HEK293T (cell line): Measurements from ENCODE around the gene TMC8.

Experiments used
- CTCF ChIA-PET: fragments of 350-600 bp; formaldehyde crosslinking; extraction: SDS; loops from one replicate; lab custom pipeline; 2021; ENCODE audit warnings: antibody characterized with exemption, inconsistent platforms; lab: Yijun Ruan, JAX
- POLR2A ChIA-PET: fragments of 350-600 bp; formaldehyde crosslinking; extraction: SDS; loops from one replicate; lab custom pipeline; 2020; ENCODE audit warnings: antibody characterized with exemption, inconsistent platforms; lab: Yijun Ruan, JAX
- DNase-seq: peaks from one replicate; pipeline ENCODE4 v3.0.0; 2012; ENCODE audit warnings: mixed read lengths; ENCODE audit errors: extremely low spot score
- ARNT ChIP-seq: fragments of 450-650 bp; IDR thresholded peaks from 2 replicates; pipeline ENCODE4 v1.6.1; 2017; ENCODE audit warnings: mild to moderate bottlenecking
- BHLHE40 ChIP-seq: fragments of 450-650 bp; IDR thresholded peaks from 2 replicates; pipeline ENCODE4 v1.6.1; 2016; ENCODE audit warnings: mild to moderate bottlenecking, moderate library complexity, borderline replicate concordance
- CTBP1 ChIP-seq: fragments of 450-650 bp; IDR thresholded peaks from 2 replicates; pipeline ENCODE4 v1.6.1; 2016; ENCODE audit warnings: borderline replicate concordance
- ELF4 ChIP-seq: fragments of 450-650 bp; IDR thresholded peaks from 2 replicates; pipeline ENCODE4 v1.6.1; 2017; ENCODE audit warnings: antibody characterized with exemption
- FOXA1 ChIP-seq: fragments of 450-650 bp; IDR thresholded peaks from 2 replicates; pipeline ENCODE4 v1.6.1; 2016; ENCODE audit warnings: mild to moderate bottlenecking
- FOXK2 ChIP-seq: fragments of 450-650 bp; IDR thresholded peaks from 2 replicates; pipeline ENCODE4 v1.6.1; 2016; ENCODE audit warnings: mild to moderate bottlenecking
- FOXM1 ChIP-seq: fragments of 450-650 bp; IDR thresholded peaks from 2 replicates; pipeline ENCODE4 v1.6.1; 2017; ENCODE audit warnings: mild to moderate bottlenecking, borderline replicate concordance
- HDGF ChIP-seq: fragments of 450-650 bp; IDR thresholded peaks from 2 replicates; pipeline ENCODE4 v1.6.1; 2017; ENCODE audit warnings: antibody characterized with exemption, borderline replicate concordance
- L3MBTL2 ChIP-seq: fragments of 450-650 bp; conservative IDR thresholded peaks from 2 replicates; pipeline ENCODE4 v1.6.1; 2016; ENCODE audit warnings: mild to moderate bottlenecking
- LEF1 ChIP-seq: fragments of 450-650 bp; IDR thresholded peaks from 2 replicates; pipeline ENCODE4 v1.6.1; 2017; ENCODE audit warnings: mild to moderate bottlenecking, borderline replicate concordance
- NFRKB ChIP-seq: fragments of 450-650 bp; IDR thresholded peaks from 2 replicates; pipeline ENCODE4 v1.6.1; 2016; ENCODE audit warnings: mild to moderate bottlenecking, moderate library complexity
- SP1 ChIP-seq: fragments of 450-650 bp; IDR thresholded peaks from 2 replicates; pipeline ENCODE4 v1.6.1; 2017
- SUZ12 ChIP-seq: fragments of 450-650 bp; IDR thresholded peaks from 2 replicates; pipeline ENCODE4 v1.6.1; 2016; ENCODE audit warnings: mild to moderate bottlenecking
- TARDBP ChIP-seq: fragments of 450-650 bp; IDR thresholded peaks from 2 replicates; pipeline ENCODE4 v1.6.1; 2016
- ZNF384 ChIP-seq: fragments of 450-650 bp; IDR thresholded peaks from 2 replicates; pipeline ENCODE4 v1.6.1; 2016
- TF ChIP-seq, protein P1 (sequence below): fragments of 450-650 bp; IDR thresholded peaks from 2 replicates; pipeline ENCODE4 v1.6.1; 2016

TMC8 gene

DNA sequence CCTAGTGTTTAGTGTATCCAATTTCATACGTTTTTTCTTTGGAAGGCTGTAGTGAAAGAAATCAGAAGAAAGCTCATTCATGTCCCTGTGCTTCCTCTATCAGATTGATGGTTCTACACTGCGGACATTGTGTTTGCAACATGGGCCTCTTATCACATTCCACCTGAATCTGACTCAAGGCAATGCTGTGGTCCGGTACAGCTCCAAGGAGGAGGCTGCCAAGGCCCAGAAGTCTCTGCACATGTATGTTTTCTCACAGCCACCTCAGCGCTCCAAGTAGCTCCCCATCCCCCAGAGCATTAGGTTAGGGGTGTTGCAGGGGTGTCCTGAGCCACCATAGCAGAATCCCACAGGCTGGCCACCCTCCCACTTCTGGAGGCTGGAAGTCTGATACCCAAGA lies 27.3 kb upstream of the TMC8 start:
- ChIA-PET CTCF (interaction anchor here (1.0 kb wide), 1 partner anchor 14 kb away, joined by 3 read pairs; no protein-coding TSS in a partner anchor), POLR2A (no interaction called here)
- TF ChIP-seq LEF1: no peak
- no peak for TF ChIP-seq SUZ12
- no peak for TF ChIP-seq CTBP1
- TF ChIP-seq, protein P1, sequence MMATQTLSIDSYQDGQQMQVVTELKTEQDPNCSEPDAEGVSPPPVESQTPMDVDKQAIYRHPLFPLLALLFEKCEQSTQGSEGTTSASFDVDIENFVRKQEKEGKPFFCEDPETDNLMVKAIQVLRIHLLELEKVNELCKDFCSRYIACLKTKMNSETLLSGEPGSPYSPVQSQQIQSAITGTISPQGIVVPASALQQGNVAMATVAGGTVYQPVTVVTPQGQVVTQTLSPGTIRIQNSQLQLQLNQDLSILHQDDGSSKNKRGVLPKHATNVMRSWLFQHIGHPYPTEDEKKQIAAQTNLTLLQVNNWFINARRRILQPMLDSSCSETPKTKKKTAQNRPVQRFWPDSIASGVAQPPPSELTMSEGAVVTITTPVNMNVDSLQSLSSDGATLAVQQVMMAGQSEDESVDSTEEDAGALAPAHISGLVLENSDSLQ: no peak
- TF ChIP-seq FOXA1: no peak
- no peak for TF ChIP-seq NFRKB
- TF ChIP-seq FOXK2: no peak
- no peak for TF ChIP-seq FOXM1
- TF ChIP-seq SP1: no peak
- no peak for TF ChIP-seq ZNF384
- TF ChIP-seq L3MBTL2: no peak
- no peak for TF ChIP-seq HDGF
- no peak for TF ChIP-seq BHLHE40
- no peak for TF ChIP-seq ELF4
- TF ChIP-seq ARNT: no peak
- no peak for TF ChIP-seq TARDBP
- no peak for DNase-seq

DNA sequence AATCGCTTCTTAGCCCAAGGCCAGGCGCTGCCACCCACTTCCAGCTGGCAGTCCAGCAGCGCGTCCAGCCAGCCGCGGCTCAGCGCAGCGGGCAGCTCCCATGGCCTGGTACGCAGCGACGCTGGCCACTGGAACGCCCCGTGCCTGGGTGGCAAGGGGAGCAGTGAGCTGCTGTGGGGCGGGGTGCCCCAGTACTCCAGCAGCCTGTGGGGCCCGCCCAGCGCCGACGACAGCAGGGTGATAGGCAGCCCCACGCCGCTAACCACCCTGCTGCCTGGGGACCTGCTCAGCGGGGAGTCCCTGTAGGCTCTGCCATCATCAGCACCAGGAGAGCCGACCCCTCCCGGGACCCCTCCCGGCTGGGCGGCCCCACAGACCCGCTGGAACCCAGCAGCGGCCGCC lies 26.0 kb upstream of the TMC8 start:
- ChIA-PET CTCF (no interaction called here), POLR2A (no interaction called here)
- DNase-seq: no peak
- TF ChIP-seq, protein P1: no peak
- TF ChIP-seq NFRKB (no peak), ZNF384 (no peak), ARNT (no peak), CTBP1 (no peak), FOXM1 (no peak), BHLHE40 (no peak), HDGF (no peak), SP1 (no peak), L3MBTL2 (no peak), FOXK2 (no peak), FOXA1 (no peak), TARDBP (no peak), SUZ12 (no peak)

DNA sequence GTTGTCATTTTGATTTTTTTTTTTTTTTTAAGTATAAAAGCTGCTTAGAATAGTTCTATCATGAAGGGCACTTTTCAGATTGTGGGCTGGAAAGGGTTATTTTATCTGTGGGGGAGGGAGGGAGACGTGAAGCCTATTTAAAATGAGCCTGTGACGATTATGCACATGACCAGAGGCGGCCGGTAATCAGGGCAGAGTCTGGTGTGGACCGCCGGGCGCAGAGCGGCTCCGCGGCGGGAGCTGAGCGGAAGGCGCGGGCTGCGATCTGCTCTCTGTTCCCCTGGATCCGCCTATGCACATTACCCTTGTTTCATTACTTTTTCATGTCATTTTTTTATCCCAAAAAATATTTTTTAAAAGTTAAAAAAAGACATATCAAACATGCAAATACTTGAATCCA lies 25.5 kb upstream of the TMC8 start:
- no peak for DNase-seq
- TF ChIP-seq SUZ12 (no peak), L3MBTL2 (no peak), ARNT (no peak), FOXM1 (no peak), TARDBP (no peak), NFRKB (no peak), FOXA1 (no peak), SP1 (no peak), BHLHE40 (no peak), ZNF384 (no peak), HDGF (no peak), LEF1 (no peak), FOXK2 (no peak), ELF4 (no peak), CTBP1 (no peak)
- TF ChIP-seq, protein P1: no peak
- POLR2A ChIA-PET: no interaction called here
- CTCF ChIA-PET: no interaction called here

DNA sequence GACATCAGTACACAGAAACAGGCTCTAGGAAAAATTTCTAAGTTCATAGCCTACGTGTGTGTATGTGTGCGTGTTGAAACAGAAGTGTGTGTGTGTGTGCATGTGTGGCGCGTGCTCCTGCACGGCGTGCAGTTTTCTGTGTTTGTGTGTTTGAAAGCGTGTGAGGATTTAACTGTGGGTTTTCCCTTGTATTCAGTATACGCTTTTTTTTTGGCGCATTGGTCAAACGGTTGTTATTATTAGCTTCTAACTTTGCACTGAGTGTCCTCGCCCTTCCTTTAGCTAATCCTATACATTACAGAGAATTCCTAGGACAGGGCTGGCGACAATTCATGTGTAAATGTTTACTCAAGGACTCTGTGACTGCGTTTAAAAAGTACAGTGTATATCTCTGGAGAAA lies 25.0 kb upstream of the TMC8 start:
- TF ChIP-seq FOXK2 (no peak), HDGF (no peak), ZNF384 (no peak), CTBP1 (no peak), ARNT (no peak), BHLHE40 (no peak), FOXA1 (no peak), NFRKB (no peak), SP1 (no peak), L3MBTL2 (no peak)
- ChIA-PET CTCF (no interaction called here), POLR2A (no interaction called here)
- DNase-seq: no peak

DNA sequence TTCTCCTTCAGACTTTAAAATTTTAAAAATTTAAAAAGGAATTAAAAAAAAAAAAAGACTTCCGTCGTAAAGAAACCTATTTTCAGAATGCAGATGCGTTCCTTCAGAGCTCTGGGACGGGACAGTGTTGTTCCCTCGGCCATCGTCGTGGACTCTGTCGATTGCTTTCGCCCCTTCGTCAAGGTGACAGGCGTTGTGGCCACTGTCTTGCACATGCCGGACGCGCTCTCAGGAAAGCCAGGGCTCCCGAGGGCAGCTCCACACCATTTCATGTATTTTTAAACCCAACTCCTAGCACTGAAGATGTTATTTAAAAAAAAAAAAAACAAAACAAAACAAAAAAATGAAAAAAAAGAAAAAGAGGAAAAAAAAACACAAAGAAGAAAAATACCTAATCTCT lies 24.4 kb upstream of the TMC8 start:
- TF ChIP-seq ELF4 (no peak), TARDBP (no peak), FOXM1 (no peak), SUZ12 (no peak)
- TF ChIP-seq, protein P1: no peak
- CTCF ChIA-PET: interaction anchor here (0.6 kb wide), 2 partner anchors 10 to 112 kb away, joined by 3 read pairs; no protein-coding TSS in a partner anchor
- DNase-seq: no peak
- POLR2A ChIA-PET: no interaction called here

DNA sequence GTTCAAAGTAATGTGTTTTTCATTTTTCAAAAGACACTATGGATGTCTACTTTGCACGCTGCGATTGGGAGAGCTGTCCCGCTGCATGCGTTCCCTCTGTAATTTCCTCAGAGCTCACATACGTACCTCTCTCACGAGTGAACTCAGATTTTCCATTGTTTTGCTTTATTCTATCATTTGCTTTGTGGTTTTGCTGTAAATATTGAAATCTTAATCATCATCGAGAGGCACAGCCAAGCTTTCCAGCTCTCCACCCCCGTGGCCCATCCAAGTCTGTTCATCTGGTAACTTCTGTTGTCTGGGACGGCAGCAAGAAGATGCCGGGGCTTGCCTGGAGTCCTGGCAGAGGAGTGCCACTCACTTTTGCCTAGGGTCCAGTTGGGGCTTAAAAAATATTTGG lies 23.1 kb upstream of the TMC8 start:
- POLR2A ChIA-PET: no interaction called here
- CTCF ChIA-PET: no interaction called here
- no peak for DNase-seq
- no peak for TF ChIP-seq LEF1
- no peak for TF ChIP-seq HDGF
- TF ChIP-seq CTBP1: no peak
- TF ChIP-seq BHLHE40: no peak
- TF ChIP-seq ARNT: no peak
- TF ChIP-seq FOXA1: no peak
- TF ChIP-seq SP1: no peak
- no peak for TF ChIP-seq FOXK2
- no peak for TF ChIP-seq ELF4
- no peak for TF ChIP-seq ZNF384
- TF ChIP-seq NFRKB: no peak
